ENCODE data around the gene GPR78.

The GPR78 gene

GRCh38 chr4:8557151-8558076 lies 22.8 kb upstream of the GPR78 start:
- no peak for TF ChIP-seq CTCF (IDR thresholded peaks at IDR 0.05; ENCODE audit: low read depth, low read length)
- H3K4me3 ChIP-seq (ENCODE audit: low read depth, low read length) = no peak overlapping the region

- TF ChIP-seq CTCF (IDR thresholded peaks at IDR 0.05; ENCODE audit: low read depth, low read length) = no peak
Observed at GRCh38 chr4:8558080-8558960, 21.9 kb upstream of the GPR78 start.

GRCh38 chr4:8559011-8559410 lies 21.2 kb upstream of the GPR78 start:
- no peak overlapping the region for H3K4me3 ChIP-seq (ENCODE audit: low read depth, low read length)
- no peak for TF ChIP-seq CTCF (IDR thresholded peaks at IDR 0.05; ENCODE audit: low read depth, low read length)

More at GRCh38 chr4:8558080-8558960, 21.9 kb upstream of the GPR78 start:
- H3K4me3 ChIP-seq (ENCODE audit: low read depth, low read length) = no peak overlapping the region

- no peak overlapping the region for H3K4me3 ChIP-seq (ENCODE audit: low read depth, low read length)
Observed at GRCh38 chr4:8559524-8560264, 20.5 kb upstream of the GPR78 start.

GRCh38 chr4:8560265-8561047 lies 19.7 kb upstream of the GPR78 start:
- TF ChIP-seq CTCF (IDR thresholded peaks at IDR 0.05; ENCODE audit: low read depth, low read length) = no peak
- H3K4me3 ChIP-seq (ENCODE audit: low read depth, low read length) = no peak overlapping the region

More at GRCh38 chr4:8559524-8560264, 20.5 kb upstream of the GPR78 start:
- no peak for TF ChIP-seq CTCF (IDR thresholded peaks at IDR 0.05; ENCODE audit: low read depth, low read length)

GRCh38 chr4:8564595-8564994 lies 15.6 kb upstream of the GPR78 start:
- TF ChIP-seq CTCF (IDR thresholded peaks at IDR 0.05; ENCODE audit: low read depth, low read length) = no peak
- H3K4me3 ChIP-seq (ENCODE audit: low read depth, low read length) = no peak overlapping the region
